H1 (cell line): ENCODE results near the gene RALGAPA1. TPM values are rescaled to one million over a fixed set of nuclear protein-coding genes. Genes with fewer than 3 reads are reported as not detected.

Source experiments
- ATF3 ChIP-seq: IDR thresholded peaks from 2 replicates; pipeline ENCODE4 v1.6.1; 2011; ENCODE audit warnings: low read depth, mild to moderate bottlenecking, low read length; ENCODE audit not compliant: insufficient read depth
- CHD7 ChIP-seq: fragments of 300-600 bp; sonication (generic); IDR thresholded peaks from 2 replicates; pipeline ENCODE4 v1.7.1; 2012; ENCODE audit warnings: low read length, moderate library complexity, mild to moderate bottlenecking, inconsistent platforms; ENCODE audit not compliant: insufficient replicate concordance
- CREB1 ChIP-seq: IDR thresholded peaks from 2 replicates; pipeline ENCODE4 v1.6.1; 2012; ENCODE audit warnings: inconsistent platforms
- EZH2 ChIP-seq: fragments of 200-600 bp; sonication (generic); IDR thresholded peaks from 2 replicates; pipeline ENCODE4 v1.7.1; 2012; ENCODE audit warnings: low read depth, mild to moderate bottlenecking, moderate library complexity, low read length, inconsistent platforms; ENCODE audit not compliant: severe bottlenecking
- JUN ChIP-seq: IDR thresholded peaks from 2 replicates; pipeline ENCODE4 v1.6.1; 2011; ENCODE audit warnings: low read depth, mild to moderate bottlenecking, improper control_type of control experiment, low read length
- MAX ChIP-seq: IDR thresholded peaks from 2 replicates; pipeline ENCODE4 v1.6.1; 2012; ENCODE audit warnings: inconsistent platforms
- RBBP5 ChIP-seq: IDR thresholded peaks from 2 replicates; pipeline ENCODE4 v1.7.1; 2012; ENCODE audit warnings: low read depth, mild to moderate bottlenecking, inconsistent platforms, low read length, moderate library complexity, borderline replicate concordance
- SUZ12 ChIP-seq: fragments of 200-600 bp; sonication (generic); IDR thresholded peaks from 2 replicates; pipeline ENCODE4 v1.6.1; 2012; ENCODE audit warnings: mild to moderate bottlenecking, inconsistent platforms, low read length, moderate library complexity, mixed read lengths
- TAF7 ChIP-seq: optimal IDR thresholded peaks from 2 replicates; pipeline ENCODE3; 2011; ENCODE audit warnings: low read depth, mild to moderate bottlenecking, inconsistent platforms, low read length, moderate library complexity, borderline replicate concordance
- TBP ChIP-seq: IDR thresholded peaks from 2 replicates; pipeline ENCODE4 v1.6.1; 2011; ENCODE audit warnings: low read depth, low read length, improper control_type of control experiment
- YY1 ChIP-seq: IDR thresholded peaks from 2 replicates; pipeline ENCODE4 v1.6.1; 2011; ENCODE audit warnings: low read depth, mild to moderate bottlenecking, low read length
- polyA plus RNA-seq, 7 experiments: library from polyadenylated mRNA; depleted of rRNA in 3 of 7; stranded (reverse) in 5 of 7; unstranded in 2 of 7; fragments of >200 nt in 5 of 7; fragments of 200-250 nt in 2 of 7; gene quantifications; 1 replicate in 5 of 7; 2 replicates in 1 of 7; 4 replicates in 1 of 7; pipeline versions ENCODE4 v1.2.1 to v1.2.3, GENCODE V29; 2011 to 2013; ENCODE audit warnings: missing spikeins in 2 of 7, mixed read lengths in 2 of 7
- total RNA-seq: library from RNA; stranded (reverse); fragmentation: NEBNext Ultra II Directional; extraction: Animal tissue kit (Norgen Biotek cat#: 25700); gene quantifications from 2 replicates; pipeline ENCODE4 v1.2.1, GENCODE V29; 2021

Gene RALGAPA1
- total and polyA plus RNA-seq, 2 of the 8 experiments (the other 6 are each of a cell fraction or from before 2014, with no cell fraction given), result 4.2 to 26.7 TPM

- TF ChIP-seq CHD7, result no peak
- TF ChIP-seq RBBP5, result no peak
- no peak for TF ChIP-seq TBP
- TF ChIP-seq SUZ12, result no peak
- no peak for TF ChIP-seq ATF3
- no peak for TF ChIP-seq TAF7
- TF ChIP-seq JUN, result no peak
- no peak for TF ChIP-seq MAX
- no peak for TF ChIP-seq YY1
- TF ChIP-seq EZH2, result no peak
- TF ChIP-seq CREB1, result no peak
Measured at GRCh38 chr14:35730871-35731270, 78.2 kb downstream of the RALGAPA1 start (continued).
